H1 (cell line): ENCODE data around the gene JAK2. TPM values are rescaled to one million over a fixed set of nuclear protein-coding genes. Genes with fewer than 3 reads are reported as not detected.

ENCODE experiments used
- CTCF ChIA-PET: fragments of 300-600 bp; sonication (Branson Sonifier 250); formaldehyde crosslinking; loops from one replicate; lab custom pipeline; 2021; ENCODE audit not compliant: partially characterized antibody; lab: Charles Lee
- POLR2A ChIA-PET: fragments of 300-600 bp; sonication (Branson Sonifier 250); formaldehyde crosslinking; loops from one replicate; lab custom pipeline; 2021; ENCODE audit warnings: inconsistent platforms; ENCODE audit not compliant: partially characterized antibody; lab: Charles Lee
- DNase-seq, 2 experiments: peaks; one replicate each; pipeline versions ENCODE4 v3.0.0 to v3.0.0-alpha.2; 2010 to 2022; ENCODE audit warnings: low spot score in 2 of 2, low read depth in 1 of 2, mixed read lengths in 1 of 2
- FAIRE-seq: peaks from 2 replicates; lab custom pipeline; 2011; peaks lifted over from hg19 to GRCh38; lab: Jason Lieb, UNC
- H2AFZ ChIP-seq: 2 replicates; pipeline ENCODE4 v1.8.1; 2012; ENCODE audit warnings: low read length, inconsistent platforms
- H2AK5ac ChIP-seq: 2 replicates; pipeline ENCODE4 v1.6.1; 2013; ENCODE audit warnings: low read depth, low read length
- H2BK120ac ChIP-seq: replicated peaks from 2 replicates; pipeline ENCODE3; 2013; ENCODE audit warnings: low read depth, low read length, inconsistent platforms
- H2BK12ac ChIP-seq: 2 replicates; pipeline ENCODE4 v1.6.1; 2013; ENCODE audit warnings: low read depth, low read length
- H2BK15ac ChIP-seq: 2 replicates; pipeline ENCODE4 v1.6.1; 2013; ENCODE audit warnings: low read length
- H2BK20ac ChIP-seq: 2 replicates; pipeline ENCODE4 v1.6.1; 2013; ENCODE audit warnings: low read length
- H2BK5ac ChIP-seq: 2 replicates; pipeline ENCODE4 v1.6.1; 2013; ENCODE audit warnings: low read depth, low read length
- H3K14ac ChIP-seq: 2 replicates; pipeline ENCODE4 v1.6.1; 2013; ENCODE audit warnings: inconsistent platforms; ENCODE audit not compliant: insufficient read length
- H3K18ac ChIP-seq: 2 replicates; pipeline ENCODE4 v1.6.1; 2013; ENCODE audit warnings: low read length; ENCODE audit errors: extremely low read depth
- H3K23ac ChIP-seq: 2 replicates; pipeline ENCODE4 v1.6.1; 2013; ENCODE audit warnings: inconsistent platforms; ENCODE audit not compliant: insufficient read length
- H3K23me2 ChIP-seq: 2 replicates; pipeline ENCODE4 v1.6.1; 2013; ENCODE audit warnings: low read depth, low read length
- H3K27ac ChIP-seq: 2 replicates; pipeline ENCODE4 v1.6.1; 2011; ENCODE audit warnings: low read depth, low read length, inconsistent platforms
- H3K27me3 ChIP-seq, 4 experiments: replicated peaks in 1 of 4; 1 replicate in 1 of 4; 2 replicates in 3 of 4; pipeline versions ENCODE4 v1.6.1 to v1.8.1; 2011 to 2013; ENCODE audit warnings: low read length in 3 of 4, mild to moderate bottlenecking in 3 of 4, inconsistent platforms in 2 of 4, mixed read lengths in 2 of 4, moderate library complexity in 1 of 4; ENCODE audit not compliant: control insufficient read depth in 3 of 4, insufficient read depth in 3 of 4; ENCODE audit errors: extremely low read depth in 1 of 4
- H3K36me3 ChIP-seq, 4 experiments: 2 replicates each; pipeline versions ENCODE4 v1.6.1 to v1.8.1; 2011 to 2013; ENCODE audit warnings: mild to moderate bottlenecking in 4 of 4, low read length in 3 of 4, moderate library complexity in 2 of 4, control low read depth in 1 of 4, inconsistent platforms in 1 of 4; ENCODE audit not compliant: insufficient read depth in 4 of 4, control insufficient read depth in 2 of 4
- H3K4ac ChIP-seq: replicated peaks from 2 replicates; pipeline ENCODE3; 2013; ENCODE audit warnings: low read length, low read depth, mixed read lengths, inconsistent platforms; ENCODE audit not compliant: insufficient read length
- H3K4me1 ChIP-seq, 4 experiments: replicated peaks in 1 of 4; 1 replicate in 1 of 4; 2 replicates in 3 of 4; pipeline versions ENCODE4 v1.6.1 to v1.8.1; 2011 to 2013; ENCODE audit warnings: low read length in 3 of 4, inconsistent platforms in 2 of 4, mixed read lengths in 1 of 4; ENCODE audit not compliant: insufficient read depth in 4 of 4, control insufficient read depth in 3 of 4
- H3K4me2 ChIP-seq, 2 experiments: 2 replicates each; pipeline versions ENCODE4 v1.6.1 to v1.8.1; 2011 to 2013; ENCODE audit warnings: low read depth in 2 of 2, low read length in 2 of 2, control low read depth in 1 of 2, inconsistent platforms in 1 of 2, mild to moderate bottlenecking in 1 of 2; ENCODE audit not compliant: insufficient read depth in 1 of 2
- H3K4me3 ChIP-seq, 4 experiments: fragments of 200-600, 300-600 bp in 1 of 4; sonication (generic), shearing (Covaris generic), sonication (Bioruptor Twin) in 1 of 4; 2 replicates each; pipeline versions ENCODE4 v1.5.1 to v1.8.1; 2011 to 2016; ENCODE audit warnings: low read length in 4 of 4, low read depth in 3 of 4, control low read depth in 2 of 4, inconsistent platforms in 2 of 4, mild to moderate bottlenecking in 2 of 4, mixed read lengths in 1 of 4, moderate library complexity in 1 of 4; ENCODE audit not compliant: insufficient read depth in 2 of 4; ENCODE audit errors: extremely low read depth in 1 of 4
- H3K56ac ChIP-seq: replicated peaks from 2 replicates; pipeline ENCODE3; 2013; ENCODE audit warnings: low read depth, mild to moderate bottlenecking, mixed read lengths, low read length, inconsistent platforms; ENCODE audit not compliant: insufficient read length
- H3K79me1 ChIP-seq: 2 replicates; pipeline ENCODE4 v1.6.1; 2013; ENCODE audit warnings: low read depth, low read length, control low read depth
- H3K79me2 ChIP-seq, 2 experiments: 2 replicates each; pipeline versions ENCODE4 v1.6.1 to v1.8.1; 2012 to 2013; ENCODE audit warnings: low read length in 2 of 2, mild to moderate bottlenecking in 2 of 2, inconsistent platforms in 1 of 2; ENCODE audit not compliant: insufficient read depth in 2 of 2, control insufficient read depth in 1 of 2
- H3K9ac ChIP-seq, 4 experiments: replicated peaks in 1 of 4; 1 replicate in 1 of 4; 2 replicates in 3 of 4; pipeline versions ENCODE4 v1.6.1 to v1.8.1; 2011 to 2013; ENCODE audit warnings: low read depth in 3 of 4, low read length in 3 of 4, control low read depth in 2 of 4, mild to moderate bottlenecking in 2 of 4, moderate library complexity in 2 of 4, inconsistent platforms in 1 of 4; ENCODE audit errors: extremely low read depth in 1 of 4
- H3K9me3 ChIP-seq, 2 experiments: 2 replicates each; pipeline versions ENCODE4 v1.6.1 to v1.8.1; 2012 to 2013; ENCODE audit warnings: mild to moderate bottlenecking in 2 of 2, moderate library complexity in 2 of 2, control low read depth in 1 of 2, inconsistent platforms in 1 of 2, low read depth in 1 of 2, low read length in 1 of 2, mixed read lengths in 1 of 2; ENCODE audit not compliant: insufficient read depth in 2 of 2
- H4K20me1 ChIP-seq, 2 experiments: replicated peaks in 1 of 2; 2 replicates each; pipeline versions ENCODE3 to v1.8.1; 2011 to 2013; ENCODE audit warnings: inconsistent platforms in 2 of 2, low read length in 2 of 2, mild to moderate bottlenecking in 1 of 2; ENCODE audit not compliant: insufficient read depth in 2 of 2, control insufficient read depth in 1 of 2
- H4K5ac ChIP-seq: 2 replicates; pipeline ENCODE4 v1.6.1; 2013; ENCODE audit warnings: low read length, low read depth, mixed read lengths, inconsistent platforms; ENCODE audit not compliant: insufficient read length
- H4K8ac ChIP-seq: 2 replicates; pipeline ENCODE4 v1.8.0; 2013; ENCODE audit warnings: mild to moderate bottlenecking, moderate library complexity, low read length, inconsistent platforms; ENCODE audit not compliant: insufficient read depth; ENCODE audit errors: extremely low read depth
- H4K91ac ChIP-seq: replicated peaks from 2 replicates; pipeline ENCODE3; 2013; ENCODE audit warnings: low read length, mixed read lengths, inconsistent platforms; ENCODE audit not compliant: insufficient read length
- GABPA ChIP-seq: IDR thresholded peaks from 2 replicates; pipeline ENCODE4 v1.6.1; 2011; ENCODE audit warnings: mild to moderate bottlenecking, low read length, moderate library complexity, borderline replicate concordance; ENCODE audit not compliant: insufficient read depth
- KDM5A ChIP-seq: fragments of 200-600 bp; IDR thresholded peaks from 2 replicates; pipeline ENCODE4 v1.7.1; 2012; ENCODE audit warnings: mild to moderate bottlenecking, low read length, inconsistent platforms, mixed read lengths
- RBBP5 ChIP-seq: IDR thresholded peaks from 2 replicates; pipeline ENCODE4 v1.7.1; 2012; ENCODE audit warnings: low read depth, mild to moderate bottlenecking, inconsistent platforms, low read length, moderate library complexity, borderline replicate concordance
- WGBS, 2 experiments: shearing (Covaris generic) in 1 of 2; methylation state at CpG; one replicate each; pipeline versions ENCODE4 v1.1.6 to v1.1.7; 2013 to 2015; ENCODE audit warnings: low lambda C conversion rate in 2 of 2, mixed read lengths in 2 of 2, inconsistent platforms in 1 of 2, low coverage in 1 of 2, missing lambda C conversion rate in 1 of 2; ENCODE audit not compliant: insufficient replicate concordance in 2 of 2, insufficient coverage in 1 of 2, insufficient read length in 1 of 2; ENCODE audit errors: extremely low coverage in 1 of 2, missing lambda C conversion rate in 1 of 2; 5-methylcytosine and 5-hydroxymethylcytosine counted together
- polyA plus RNA-seq, 7 experiments: library from polyadenylated mRNA; depleted of rRNA in 3 of 7; stranded (reverse) in 5 of 7; unstranded in 2 of 7; fragments of >200 nt in 5 of 7; fragments of 200-250 nt in 2 of 7; gene quantifications; 1 replicate in 5 of 7; 2 replicates in 1 of 7; 4 replicates in 1 of 7; pipeline versions ENCODE4 v1.2.1 to v1.2.3, GENCODE V29; 2011 to 2013; ENCODE audit warnings: missing spikeins in 2 of 7, mixed read lengths in 2 of 7
- total RNA-seq: library from RNA; stranded (reverse); fragmentation: NEBNext Ultra II Directional; extraction: Animal tissue kit (Norgen Biotek cat#: 25700); gene quantifications from 2 replicates; pipeline ENCODE4 v1.2.1, GENCODE V29; 2021

Gene JAK2
- total and polyA plus RNA-seq, 2 of the 8 experiments (the other 6 are each of a cell fraction or from before 2014, with no cell fraction given): 0.50 to 2.1 TPM

- Histone ChIP-seq H3K23me2 (peaks cover 12% of the 10 kb centered on the region; the same call in 1 of the 2 replicates), H3K4me3 (peak overlapping the region; percentile 50 to 83 (median 68); a peak in 7 of 8 replicates), H4K8ac (no peak overlapping the region), H3K9me3 (no peaks in the 10 kb centered on the region), H3K4me1 (peaks cover 0 to 3% (median 1%) of the 10 kb centered on the region in 4 experiments; a peak in 2 of 7 replicates), H3K4me2 (peak overlapping the region; percentile 62 to 99), H4K91ac (no peak overlapping the region), H2BK15ac (no peak overlapping the region), H2AFZ (peak overlapping the region; percentile 76; the same call in 1 of the 2 replicates), H3K56ac (no peak overlapping the region), H3K79me1 (no peaks in the 10 kb centered on the region), H2BK120ac (no peak overlapping the region), H3K27ac (no peak overlapping the region), H3K27me3 (peaks cover 0 to 10% (median 4%) of the 10 kb centered on the region in 4 experiments; a peak in 3 of 7 replicates), H4K5ac (no peak overlapping the region), H3K79me2 (no peaks in the 10 kb centered on the region), H2AK5ac (no peak overlapping the region), H4K20me1 (no peaks in the 10 kb centered on the region), H3K14ac (no peak overlapping the region), H2BK5ac (no peak overlapping the region), H3K9ac (peak overlapping the region in 1 of 4 experiments; percentile 73; a peak in 2 of 7 replicates), H2BK12ac (no peak overlapping the region), H3K18ac (no peak overlapping the region), H3K4ac (no peak overlapping the region), H3K36me3 (no peaks in the 10 kb centered on the region), H2BK20ac (no peak overlapping the region), H3K23ac (no peak overlapping the region)
- DNase-seq: no peak
- TF ChIP-seq GABPA (no peak), RBBP5 (no peak), KDM5A (no peak)
- FAIRE-seq: no peak
- CTCF ChIA-PET: interaction anchor here (1.2 to 2.2 kb wide), 3 partner anchors 11 to 224 kb away, joined by 3 to 7 read pairs (median 7); no protein-coding TSS in a partner anchor
- POLR2A ChIA-PET: no interaction called here
- WGBS, 2 experiments: 78% methylated on average over 5 of the region's 5 CpGs; no CpG with 5 or more reads in 1 of the 2 experiments
Observed at GRCh38 chr9:4983601-4984165, 1.4 kb upstream of the JAK2 start.
